NCI-H1694 (cell line): ENCODE results near the gene TPSB2.
"Not testable (repeated sequence)": the region's sequence is repeated elsewhere in the genome, so short reads cannot be mapped to it uniquely, and the experiment has no call there.

ENCODE experiments used
- DNase-seq: peaks from one replicate; lab custom pipeline; 2025; lab: John Stamatoyannopoulos, UW

Gene TPSB2

GRCh38 chr16:1240436-1240835, 10.5 kb upstream of the TPSB2 start, which contains the start of gene TPSAB1:
Gene TPSAB1 (plus strand): TSS chr16:1240705. CDS start chr16:1240939, 234 bp downstream.
- DNase-seq, result not testable (repeated sequence)

GRCh38 chr16:1239575-1239974, 9.6 kb upstream of the TPSB2 start:
- DNase-seq, result not testable (repeated sequence)

GRCh38 chr16:1238909-1239308, 8.9 kb upstream of the TPSB2 start:
- DNase-seq, result not testable (repeated sequence)

- DNase-seq, result no peak
Measured at GRCh38 chr16:1237990-1238389, 8.0 kb upstream of the TPSB2 start.

GRCh38 chr16:1236659-1237058, 6.7 kb upstream of the TPSB2 start:
- DNase-seq, result not testable (repeated sequence)

GRCh38 chr16:1232049-1232748, 2.2 kb upstream of the TPSB2 start:
- not testable (repeated sequence) for DNase-seq

- not testable (repeated sequence) for DNase-seq
Measured at GRCh38 chr16:1231301-1231700, 1.3 kb upstream of the TPSB2 start.

GRCh38 chr16:1230471-1231212, 658 bp upstream of the TPSB2 start:
- not testable (repeated sequence) for DNase-seq

- not testable (repeated sequence) for DNase-seq
Measured at GRCh38 chr16:1229476-1229875, 508 bp downstream of the TPSB2 start.

- DNase-seq, result not testable (repeated sequence)
Measured at GRCh38 chr16:1228227-1228626, 1.8 kb downstream of the TPSB2 start.

GRCh38 chr16:1226692-1227091, 3.3 kb downstream of the TPSB2 start:
- DNase-seq, result not testable (repeated sequence)

- DNase-seq, result not testable (repeated sequence)
Measured at GRCh38 chr16:1225728-1226311, 4.2 kb downstream of the TPSB2 start.

- DNase-seq, result no peak
Measured at GRCh38 chr16:1225051-1225451, 4.9 kb downstream of the TPSB2 start, which contains the start of gene TPSG1. Gene TPSG1 (minus strand): TSS chr16:1225268. CDS start chr16:1225252, 16 bp downstream.

GRCh38 chr16:1224558-1224957, 5.4 kb downstream of the TPSB2 start:
- no peak for DNase-seq

GRCh38 chr16:1223355-1224214, 6.4 kb downstream of the TPSB2 start:
- DNase-seq, result no peak

GRCh38 chr16:1222553-1223354, 7.2 kb downstream of the TPSB2 start:
- no peak for DNase-seq

GRCh38 chr16:1221628-1222552, 8.1 kb downstream of the TPSB2 start:
- no peak for DNase-seq

GRCh38 chr16:1220841-1221627, 8.9 kb downstream of the TPSB2 start:
- DNase-seq, result no peak
